Pancreas (tissue), 10 donors: ENCODE results near the gene OSBPL5. TPM values are rescaled to one million over a fixed set of nuclear protein-coding genes. Genes with fewer than 3 reads are reported as not detected.

ENCODE experiments used
- ATAC-seq, 4 donors: fragments of 200-7000 bp; cut with Tn5 transposase; one replicate each; pipeline versions ENCODE4 v1.8.0 to v1.9.1; 2020; ENCODE audit warnings: mild to moderate bottlenecking in 4 of 4, moderate library complexity in 4 of 4
- DNase-seq, 6 donors: peaks; one replicate each; pipeline ENCODE4 v3.0.0-alpha.2; 2020
- FAIRE-seq: peaks from 2 replicates; lab custom pipeline; 2012; peaks lifted over from hg19 to GRCh38; lab: Jason Lieb, UNC
- H3K27ac ChIP-seq, 4 donors: fragments of 200-600 bp; sonication (generic); 1 replicate in 3 of 4; 2 replicates in 1 of 4; pipeline versions ENCODE4 v1.5.0 to v1.8.0; 2020
- H3K27me3 ChIP-seq, 4 donors: fragments of 200-600 bp; one replicate each; pipeline ENCODE4 v1.8.0; 2021
- H3K36me3 ChIP-seq, 3 donors: fragments of 200-600 bp; sonication (generic) in 1 of 3; one replicate each; pipeline versions ENCODE4 v1.5.0 to v1.8.0; 2020 to 2021
- H3K4me1 ChIP-seq, 3 donors: fragments of 200-600 bp; one replicate each; pipeline ENCODE4 v1.8.0; 2021
- H3K4me3 ChIP-seq, 4 donors: fragments of 200-600 bp; sonication (generic) in 2 of 4; one replicate each; pipeline versions ENCODE4 v1.5.0 to v1.8.0; 2020 to 2021
- H3K9me3 ChIP-seq, 4 donors: fragments of 200-600 bp; one replicate each; pipeline ENCODE4 v1.8.0; 2021
- CTCF ChIP-seq, 4 donors: fragments of 200-600 bp; sonication (generic) in 3 of 4; IDR thresholded peaks; one replicate each; pipeline versions ENCODE4 v1.5.0 to v1.8.0; 2021; ENCODE audit warnings: antibody characterized with exemption in 4 of 4
- WGBS, 2 donors: extraction: QIAGEN DNeasy Blood & Tissue Kit; methylation state at CpG; one replicate each; pipeline ENCODE4 v1.1.7; 2013; 5-methylcytosine and 5-hydroxymethylcytosine counted together
- intact Hi-C, 3 donors: fragments of 100-400 bp; cut with DNase I; formaldehyde crosslinking; loops; one replicate each; pipeline versions ENCODE4 v1.11.1 to v1.14.2; 2022
- polyA plus RNA-seq, 2 donors: library from polyadenylated mRNA; stranded (reverse); fragments of 200-250 nt; gene quantifications; one replicate each; pipeline ENCODE4 v1.2.3, GENCODE V29; 2013
- total RNA-seq, 6 donors: library from RNA; stranded (reverse); fragmentation: NEBNext Ultra II Directional in 4 of 6; extraction: Animal tissue kit (Norgen Biotek cat#: 25700) in 4 of 6; gene quantifications; one replicate each; pipeline versions ENCODE4 v1.2.1 to v1.2.4, GENCODE V29; 2021 to 2023
- donor health status: healthy with polysubstance abuse.
- donor health status: DM: no; HTN: no; CAD: no; lungs with moderate emphysema.
- donor health status: DM: no; HTN: no; CAD: no.
- donor health status: control.
- donor health status: control.
- donor health status: Bipolar disorder and iron deficiency.
- donor health status: DM: yes; HTN: yes; CAD: no.
- donor health status: DM: no; HTN: no; CAD: no.
- donor health status: DM: no; HTN: no; CAD: no.
- donor health status: DM: yes; HTN: yes; CAD: no.

OSBPL5 gene
- total and polyA plus RNA-seq, 8 donors = 9.8 to 16.7 (median 11.8) TPM

GRCh38 chr11:3188496-3189195, 23.5 kb upstream of the OSBPL5 start:
- no peak for FAIRE-seq
- Histone ChIP-seq H3K27me3 (no peaks in the 10 kb centered on the region), H3K9me3 (no peaks in the 10 kb centered on the region), H3K27ac (no peak overlapping the region), H3K4me3 (no peak overlapping the region), H3K4me1 (no peaks in the 10 kb centered on the region), H3K36me3 (no peaks in the 10 kb centered on the region)
- DNase-seq = no peak
- no peak for ATAC-seq
- WGBS, 2 donors = 79 to 86% methylated on average over 17 of the region's 17 CpGs
- TF ChIP-seq CTCF (IDR thresholded peaks at IDR 0.05) = no peak
- intact Hi-C loops = no loop called here

- Histone ChIP-seq H3K36me3 (no peaks in the 10 kb centered on the region), H3K4me1 (no peaks in the 10 kb centered on the region), H3K9me3 (no peaks in the 10 kb centered on the region), H3K27me3 (no peaks in the 10 kb centered on the region), H3K27ac (no peak overlapping the region), H3K4me3 (no peak overlapping the region)
- ATAC-seq (no peak), DNase-seq (no peak), FAIRE-seq (no peak)
- intact Hi-C loops = no loop called here
- no peak for TF ChIP-seq CTCF (IDR thresholded peaks at IDR 0.05)
- WGBS, 2 donors = 75 to 79% methylated on average over 11 of the region's 11 CpGs
These were observed 21.2 kb upstream of the OSBPL5 start for GRCh38 chr11:3186166-3186953.

- TF ChIP-seq CTCF (IDR thresholded peaks at IDR 0.05) = no peak
- Histone ChIP-seq H3K4me1 (no peaks in the 10 kb centered on the region), H3K36me3 (no peaks in the 10 kb centered on the region), H3K27ac (no peak overlapping the region), H3K4me3 (no peak overlapping the region), H3K27me3 (no peaks in the 10 kb centered on the region), H3K9me3 (no peaks in the 10 kb centered on the region)
- FAIRE-seq (no peak), ATAC-seq (no peak), DNase-seq (no peak)
- intact Hi-C loops = no loop called here
- 84 to 88% methylated on average over 11 of the region's 11 CpGs for WGBS, 2 donors
These were observed 19.7 kb upstream of the OSBPL5 start for GRCh38 chr11:3184732-3185347.

- DNase-seq = no peak
- Histone ChIP-seq H3K4me3 (no peak overlapping the region), H3K36me3 (no peaks in the 10 kb centered on the region), H3K27ac (no peak overlapping the region), H3K27me3 (no peaks in the 10 kb centered on the region), H3K4me1 (no peaks in the 10 kb centered on the region), H3K9me3 (no peaks in the 10 kb centered on the region)
- TF ChIP-seq CTCF (IDR thresholded peaks at IDR 0.05) = no peak
- intact Hi-C loops = no loop called here
- no peak for ATAC-seq
- 81 to 83% methylated on average over 6 of the region's 6 CpGs for WGBS, 2 donors
- FAIRE-seq = no peak
These were observed 18.4 kb upstream of the OSBPL5 start for GRCh38 chr11:3183523-3183922.
